DND-41 (cell line): ENCODE measurements around the gene ASB13.

Source experiments
- ATAC-seq: fragments of 200-7000 bp; cut with Tn5 transposase; 3 replicates; pipeline ENCODE4 v1.9.1; 2021; ENCODE audit warnings: low read depth; ENCODE audit not compliant: insufficient read depth
- DNase-seq: peaks from one replicate; pipeline ENCODE4 v3.0.0-alpha.2; 2020
- H2AFZ ChIP-seq: 2 replicates; pipeline ENCODE4 v1.6.0; 2012; ENCODE audit warnings: low read depth, low read length
- H3K27ac ChIP-seq: 2 replicates; pipeline ENCODE4 v1.5.1; 2012; ENCODE audit warnings: low read length, inconsistent platforms
- H3K27me3 ChIP-seq: fragments of 200-600 bp; sonication (generic); 2 replicates; pipeline ENCODE4 v1.6.0; 2012; ENCODE audit warnings: low read length, mild to moderate bottlenecking, inconsistent platforms; ENCODE audit not compliant: insufficient read depth, poor library complexity
- H3K36me3 ChIP-seq: 2 replicates; pipeline ENCODE4 v1.5.1; 2012; ENCODE audit warnings: low read length, inconsistent platforms; ENCODE audit not compliant: insufficient read depth
- H3K4me1 ChIP-seq: 2 replicates; pipeline ENCODE4 v1.5.1; 2012; ENCODE audit warnings: mild to moderate bottlenecking, low read length; ENCODE audit not compliant: insufficient read depth
- H3K4me2 ChIP-seq: 2 replicates; pipeline ENCODE4 v1.6.0; 2012; ENCODE audit warnings: mild to moderate bottlenecking, moderate library complexity, low read length, inconsistent platforms; ENCODE audit not compliant: insufficient read depth
- H3K4me3 ChIP-seq, 2 experiments: fragments of 200-600 bp in 1 of 2; shearing (Covaris generic) in 1 of 2; 2 replicates each; pipeline ENCODE4 v1.5.1; 2012 to 2016; ENCODE audit warnings: inconsistent platforms in 2 of 2, low read length in 2 of 2, mild to moderate bottlenecking in 2 of 2, low read depth in 1 of 2, moderate library complexity in 1 of 2
- H3K79me2 ChIP-seq: 2 replicates; pipeline ENCODE4 v1.6.0; 2012; ENCODE audit warnings: low read length, inconsistent platforms; ENCODE audit not compliant: insufficient read depth
- H3K9ac ChIP-seq: 2 replicates; pipeline ENCODE4 v1.6.0; 2012; ENCODE audit warnings: low read depth, mild to moderate bottlenecking, inconsistent platforms, low read length, moderate library complexity
- H3K9me3 ChIP-seq: 2 replicates; pipeline ENCODE4 v1.5.1; 2012; ENCODE audit warnings: low read length, moderate library complexity, mild to moderate bottlenecking, inconsistent platforms; ENCODE audit not compliant: insufficient read depth, severe bottlenecking
- H4K20me1 ChIP-seq: 2 replicates; pipeline ENCODE4 v1.6.0; 2012; ENCODE audit warnings: low read length; ENCODE audit not compliant: insufficient read depth
- CTCF ChIP-seq: IDR thresholded peaks from 2 replicates; pipeline ENCODE4 v1.5.1; 2012; ENCODE audit warnings: borderline replicate concordance, low read length, moderate library complexity, mild to moderate bottlenecking; ENCODE audit not compliant: poor library complexity, severe bottlenecking; ENCODE audit errors: extremely low read depth
- EZH2 ChIP-seq: IDR thresholded peaks from 3 replicates; pipeline ENCODE4 v1.6.1; 2012; ENCODE audit warnings: borderline replicate concordance, low read depth, mild to moderate bottlenecking, moderate library complexity, low read length, inconsistent platforms; ENCODE audit not compliant: severe bottlenecking

Gene ASB13

GRCh38 chr10:5603091-5603847 is 63.1 kb downstream of the ASB13 start:
- Histone ChIP-seq H2AFZ (no peak overlapping the region), H3K4me1 (no peaks in the 10 kb centered on the region), H4K20me1 (no peaks in the 10 kb centered on the region), H3K4me2 (no peak overlapping the region), H3K9me3 (no peaks in the 10 kb centered on the region), H3K27me3 (no peaks in the 10 kb centered on the region), H3K36me3 (no peaks in the 10 kb centered on the region), H3K79me2 (no peaks in the 10 kb centered on the region), H3K4me3 (no peak overlapping the region), H3K9ac (no peak overlapping the region), H3K27ac (no peak overlapping the region)
- DNase-seq: no peak
- TF ChIP-seq CTCF: no peak
- TF ChIP-seq EZH2: no peak
- no peak for ATAC-seq

GRCh38 chr10:5601826-5602495 is 64.4 kb downstream of the ASB13 start:
- Histone ChIP-seq H3K27ac (no peak overlapping the region), H3K9ac (no peak overlapping the region), H4K20me1 (no peaks in the 10 kb centered on the region), H3K4me2 (no peak overlapping the region), H3K27me3 (no peaks in the 10 kb centered on the region), H3K4me1 (no peaks in the 10 kb centered on the region), H3K9me3 (no peaks in the 10 kb centered on the region), H3K79me2 (no peaks in the 10 kb centered on the region), H3K36me3 (no peaks in the 10 kb centered on the region), H3K4me3 (no peak overlapping the region), H2AFZ (no peak overlapping the region)
- no peak for DNase-seq
- no peak for TF ChIP-seq CTCF
- TF ChIP-seq EZH2: no peak
- ATAC-seq: no peak

GRCh38 chr10:5600908-5601307 is 65.5 kb downstream of the ASB13 start:
- no peak overlapping the region for H3K4me2 ChIP-seq
- no peak overlapping the region for H3K4me3 ChIP-seq

More at GRCh38 chr10:5600908-5601307, 65.5 kb downstream of the ASB13 start:
- H3K27me3 ChIP-seq: peaks cover 5% of the 10 kb centered on the region
- H4K20me1 ChIP-seq: no peaks in the 10 kb centered on the region
- no peak for TF ChIP-seq CTCF
- no peak for TF ChIP-seq EZH2
- no peak overlapping the region for H3K9ac ChIP-seq
- H3K4me1 ChIP-seq: no peaks in the 10 kb centered on the region
- no peaks in the 10 kb centered on the region for H3K36me3 ChIP-seq
- DNase-seq (no peak), ATAC-seq (no peak)
- H3K9me3 ChIP-seq: no peaks in the 10 kb centered on the region
- H3K27ac ChIP-seq: no peak overlapping the region
- no peaks in the 10 kb centered on the region for H3K79me2 ChIP-seq
- no peak overlapping the region for H2AFZ ChIP-seq
